Endothelial cell of umbilical vein (primary cell): Measurements from ENCODE around the gene RIBC1.

Experiments used
- FOS ChIP-seq: IDR thresholded peaks from 2 replicates; pipeline ENCODE4 v1.6.1; 2011; ENCODE audit warnings: mild to moderate bottlenecking, low read length, moderate library complexity, borderline replicate concordance; ENCODE audit not compliant: insufficient read depth
- POLR2A ChIP-seq: IDR thresholded peaks from 2 replicates; pipeline ENCODE4 v1.6.1; 2012; ENCODE audit warnings: low read depth, mild to moderate bottlenecking, control low read depth, low read length

DNA sequence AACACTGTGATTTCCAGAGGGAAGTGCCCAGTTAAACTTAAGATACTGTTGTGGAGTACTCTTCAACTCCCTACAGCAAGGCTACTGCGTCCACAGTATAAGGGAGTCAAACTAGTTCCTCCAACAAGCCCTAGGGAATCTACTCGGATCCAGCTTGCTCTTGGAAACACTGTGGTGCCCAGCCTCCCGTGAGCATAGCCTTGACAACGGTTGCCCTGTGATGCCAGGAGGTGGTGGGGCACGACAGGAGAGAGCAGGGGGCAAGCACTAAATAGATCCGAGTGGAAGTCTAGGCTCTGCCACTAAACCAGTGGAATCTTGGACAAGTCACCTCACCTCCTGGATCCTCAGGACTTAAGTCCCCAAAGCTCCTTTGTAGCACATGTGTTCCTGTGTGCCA lies 45.8 kb upstream of the RIBC1 start:
- TF ChIP-seq POLR2A (no peak), FOS (no peak)
